Mesothelial cell of epicardium (in vitro differentiated cells): ENCODE results near the gene SLC38A1. TPM values are rescaled to one million over a fixed set of nuclear protein-coding genes. Genes with fewer than 3 reads are reported as not detected.

Experiments
- DNase-seq, 2 experiments: peaks; one replicate each; pipeline ENCODE4 v3.0.0; 2021; ENCODE audit warnings: low spot score in 2 of 2; ENCODE audit not compliant: unreplicated experiment in 2 of 2
- H3K27ac Mint-ChIP-seq: 2 replicates; pipeline ENCODE4 v1.8.0; 2021; ENCODE audit warnings: mixed read lengths
- H3K27me3 Mint-ChIP-seq: 2 replicates; pipeline ENCODE4 v1.8.0; 2021; ENCODE audit warnings: low read depth, mixed read lengths
- H3K36me3 Mint-ChIP-seq: 2 replicates; pipeline ENCODE4 v1.8.0; 2021; ENCODE audit warnings: mixed read lengths
- H3K4me1 Mint-ChIP-seq: 2 replicates; pipeline ENCODE4 v1.8.0; 2021; ENCODE audit warnings: mixed read lengths
- H3K4me3 Mint-ChIP-seq: 2 replicates; pipeline ENCODE4 v1.8.0; 2021; ENCODE audit warnings: mild to moderate bottlenecking, moderate library complexity, mixed read lengths
- H3K9me3 Mint-ChIP-seq: 2 replicates; pipeline ENCODE4 v1.8.0; 2021; ENCODE audit warnings: mixed read lengths
- total RNA-seq: library from RNA; stranded (reverse); gene quantifications from 3 replicates; pipeline ENCODE4 v1.2.1, GENCODE V29; 2021
- TF ChIP-seq, protein P1 (sequence below): fragments of 200-600 bp; sonication (generic); IDR thresholded peaks from one replicate; pipeline ENCODE4 v1.5.0; 2021; ENCODE audit warnings: antibody characterized with exemption; ENCODE audit not compliant: unreplicated experiment

SLC38A1 gene
- total RNA-seq: 114 to 116 TPM (median 114 TPM) in 3 replicates

DNA sequence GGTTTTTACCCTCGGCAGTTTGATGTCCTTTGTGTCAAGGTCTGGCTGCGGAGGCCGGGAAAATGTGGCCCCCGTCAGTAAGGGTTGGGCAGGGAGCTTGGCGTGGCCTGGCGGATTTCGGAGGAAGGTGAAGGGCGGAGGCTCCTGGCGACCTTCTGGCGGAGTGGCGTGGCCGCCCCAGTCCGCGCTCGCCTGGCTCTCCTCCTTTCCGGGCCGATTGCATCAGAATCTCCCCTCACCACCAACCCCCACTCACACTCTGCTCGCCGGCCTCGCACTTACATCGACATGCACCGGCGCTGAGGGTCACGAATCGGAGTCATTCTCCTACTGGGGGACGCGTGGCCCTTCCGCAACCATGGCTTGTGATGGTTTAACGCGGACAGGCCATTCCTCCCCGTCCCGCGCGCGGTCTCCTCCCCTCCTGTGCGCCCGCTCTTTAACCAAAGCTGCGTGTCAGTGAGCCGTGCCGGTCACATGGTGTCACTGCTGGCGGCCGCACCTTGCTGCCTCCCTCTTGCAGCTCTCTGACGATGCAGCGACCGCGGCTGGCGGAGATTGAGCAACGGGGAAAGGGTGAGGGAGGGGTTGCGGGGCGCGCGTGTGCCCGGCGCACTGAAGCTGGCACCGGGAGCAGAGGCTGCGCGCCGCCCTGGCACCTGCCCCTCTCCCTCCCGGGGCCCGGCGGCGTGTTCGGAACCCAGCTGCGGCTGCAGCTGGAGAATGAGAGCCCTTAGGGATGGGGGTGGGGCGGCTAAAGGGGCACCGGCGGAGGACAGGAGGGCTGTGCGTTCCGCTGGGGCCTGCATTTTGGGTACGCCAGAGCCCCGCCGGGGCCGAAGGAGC, at the start of gene SLC38A1:
SLC38A1 (minus strand) TSS at position 461 of the 846 bp plus-strand sequence. CDS start 29,243 bp downstream, outside the sequence.
- Mint-ChIP-seq H3K27me3 (no peaks in the 10 kb centered on the region), H3K4me1 (peaks cover 11% of the 10 kb centered on the region), H3K9me3 (no peaks in the 10 kb centered on the region), H3K4me3 (no peak within 1 kb of the TSS), H3K27ac (no peak within 1 kb of the TSS), H3K36me3 (no peaks in the 10 kb centered on the region)
- TF ChIP-seq, protein P1, sequence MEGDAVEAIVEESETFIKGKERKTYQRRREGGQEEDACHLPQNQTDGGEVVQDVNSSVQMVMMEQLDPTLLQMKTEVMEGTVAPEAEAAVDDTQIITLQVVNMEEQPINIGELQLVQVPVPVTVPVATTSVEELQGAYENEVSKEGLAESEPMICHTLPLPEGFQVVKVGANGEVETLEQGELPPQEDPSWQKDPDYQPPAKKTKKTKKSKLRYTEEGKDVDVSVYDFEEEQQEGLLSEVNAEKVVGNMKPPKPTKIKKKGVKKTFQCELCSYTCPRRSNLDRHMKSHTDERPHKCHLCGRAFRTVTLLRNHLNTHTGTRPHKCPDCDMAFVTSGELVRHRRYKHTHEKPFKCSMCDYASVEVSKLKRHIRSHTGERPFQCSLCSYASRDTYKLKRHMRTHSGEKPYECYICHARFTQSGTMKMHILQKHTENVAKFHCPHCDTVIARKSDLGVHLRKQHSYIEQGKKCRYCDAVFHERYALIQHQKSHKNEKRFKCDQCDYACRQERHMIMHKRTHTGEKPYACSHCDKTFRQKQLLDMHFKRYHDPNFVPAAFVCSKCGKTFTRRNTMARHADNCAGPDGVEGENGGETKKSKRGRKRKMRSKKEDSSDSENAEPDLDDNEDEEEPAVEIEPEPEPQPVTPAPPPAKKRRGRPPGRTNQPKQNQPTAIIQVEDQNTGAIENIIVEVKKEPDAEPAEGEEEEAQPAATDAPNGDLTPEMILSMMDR: no peak
- peak; percentile 61 to 78 for DNase-seq

DNA sequence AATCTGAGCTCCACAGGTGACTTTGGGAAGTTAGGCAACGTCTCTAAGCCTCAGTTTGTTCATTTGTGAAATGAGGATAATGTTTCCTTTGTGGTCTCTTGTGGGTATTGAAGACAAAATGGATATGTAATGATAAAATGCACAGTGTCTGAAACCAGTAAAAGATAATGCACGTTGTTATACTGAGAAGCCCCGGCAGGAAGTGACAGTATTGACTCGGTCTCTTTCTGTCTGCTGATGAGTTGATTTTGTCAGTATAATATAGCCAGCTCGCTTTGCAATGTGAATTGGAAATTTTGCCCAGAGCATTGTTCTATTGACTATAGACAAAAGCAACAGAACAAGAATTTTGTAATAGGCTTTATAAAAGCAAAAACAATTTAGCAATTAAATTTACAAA, 49.2 kb upstream of the SLC38A1 start:
- no peak for DNase-seq
- no peaks in the 10 kb centered on the region for H3K27me3 Mint-ChIP-seq
- no peaks in the 10 kb centered on the region for H3K4me1 Mint-ChIP-seq
- no peaks in the 10 kb centered on the region for H3K36me3 Mint-ChIP-seq
- peaks cover 16% of the 10 kb centered on the region for H3K9me3 Mint-ChIP-seq
- H3K4me3 Mint-ChIP-seq: no peak overlapping the region
- H3K27ac Mint-ChIP-seq: no peak overlapping the region
- TF ChIP-seq, protein P1: no peak

DNA sequence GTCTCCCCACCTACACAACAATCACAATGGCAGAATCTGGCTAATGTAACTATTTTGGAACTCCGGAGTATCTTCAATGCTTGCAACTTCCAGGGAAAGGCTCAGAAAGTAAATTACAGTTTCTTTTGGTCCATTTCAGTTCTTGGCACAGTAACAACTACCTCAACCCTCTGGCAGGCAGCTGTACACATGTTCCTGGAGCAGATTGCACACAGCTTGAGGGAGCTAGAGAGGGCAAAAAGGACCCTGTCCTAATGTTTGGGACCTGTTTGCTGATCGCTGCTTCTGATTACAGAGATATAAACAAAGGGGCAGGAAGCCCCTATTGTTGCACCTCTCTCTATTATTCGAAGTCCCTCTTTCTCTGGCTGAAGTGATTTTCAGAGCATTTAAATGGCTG, 35.2 kb upstream of the SLC38A1 start:
- Mint-ChIP-seq H3K9me3 (peaks cover 27% of the 10 kb centered on the region), H3K4me3 (no peak overlapping the region), H3K27me3 (no peaks in the 10 kb centered on the region), H3K4me1 (no peaks in the 10 kb centered on the region), H3K36me3 (peaks cover 3% of the 10 kb centered on the region), H3K27ac (no peak overlapping the region)
- DNase-seq: no peak
- TF ChIP-seq, protein P1: no peak

DNA sequence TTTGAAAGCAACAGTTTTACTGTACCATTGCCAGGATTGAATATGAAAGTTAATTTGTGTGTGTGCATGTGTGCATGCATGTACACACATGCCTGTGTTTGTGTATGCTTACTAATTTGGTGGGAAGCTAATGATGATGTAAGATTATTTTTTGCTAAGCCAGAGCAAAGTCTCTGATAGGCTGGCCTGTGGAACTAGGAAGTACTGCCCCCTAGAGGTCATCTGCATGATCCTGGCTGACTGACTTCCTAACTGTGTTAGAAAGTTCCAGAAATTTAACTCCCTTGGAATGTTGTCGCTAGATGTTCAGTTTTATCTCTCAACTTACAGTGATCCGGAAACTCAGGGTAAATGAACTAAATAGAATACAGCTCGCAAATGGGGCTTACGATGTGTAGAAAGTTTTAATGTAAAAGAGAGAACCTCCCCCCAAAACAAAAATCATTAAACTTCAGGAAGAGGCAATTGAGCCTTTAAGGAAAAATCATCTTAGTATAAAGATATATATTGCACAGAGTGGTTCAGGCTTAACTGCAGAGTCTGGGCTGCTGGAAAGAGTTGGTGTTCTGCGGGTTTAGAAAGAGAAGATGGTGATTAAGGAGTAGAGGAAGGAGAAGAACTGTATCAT, 34.3 kb upstream of the SLC38A1 start:
- no peak for DNase-seq
- Mint-ChIP-seq H3K27ac (no peak overlapping the region), H3K4me3 (no peak overlapping the region), H3K4me1 (no peaks in the 10 kb centered on the region), H3K36me3 (peaks cover 2% of the 10 kb centered on the region), H3K9me3 (peaks cover 19% of the 10 kb centered on the region), H3K27me3 (no peaks in the 10 kb centered on the region)
- TF ChIP-seq, protein P1: peak; percentile 40

DNA sequence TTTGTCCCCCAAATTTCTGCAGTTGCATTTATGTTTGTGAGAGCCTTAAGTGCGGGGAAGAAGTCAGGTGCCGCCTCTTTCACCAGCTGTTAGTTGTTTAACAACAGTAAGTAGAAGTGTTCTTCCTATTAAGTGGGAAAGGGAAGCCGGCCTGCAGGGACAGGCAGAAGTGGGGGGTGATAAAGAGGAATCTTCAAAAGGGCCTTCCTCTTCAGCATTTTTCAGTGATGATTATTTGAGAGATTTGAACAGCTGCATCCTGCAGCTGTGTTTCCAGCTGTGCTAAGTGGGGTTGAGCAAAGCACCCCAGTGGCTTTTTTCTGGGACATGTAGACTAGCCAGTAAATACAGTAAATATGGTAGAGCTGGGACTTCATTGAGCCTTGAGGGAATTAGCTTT, 32.1 kb upstream of the SLC38A1 start:
- no peaks in the 10 kb centered on the region for H3K36me3 Mint-ChIP-seq
- no peaks in the 10 kb centered on the region for H3K27me3 Mint-ChIP-seq
- TF ChIP-seq, protein P1: no peak
- H3K4me1 Mint-ChIP-seq: no peaks in the 10 kb centered on the region
- no peak overlapping the region for H3K27ac Mint-ChIP-seq
- H3K4me3 Mint-ChIP-seq: no peak overlapping the region
- peaks cover 12% of the 10 kb centered on the region for H3K9me3 Mint-ChIP-seq
- no peak for DNase-seq
